ENCODE data around the gene CXCR3. TPM values are rescaled to one million over a fixed set of nuclear protein-coding genes. Genes with fewer than 3 reads are reported as not detected.

Gene CXCR3
- total RNA-seq, 2 experiments from 2014 or later = 19.5 to 22.0 TPM

DNA sequence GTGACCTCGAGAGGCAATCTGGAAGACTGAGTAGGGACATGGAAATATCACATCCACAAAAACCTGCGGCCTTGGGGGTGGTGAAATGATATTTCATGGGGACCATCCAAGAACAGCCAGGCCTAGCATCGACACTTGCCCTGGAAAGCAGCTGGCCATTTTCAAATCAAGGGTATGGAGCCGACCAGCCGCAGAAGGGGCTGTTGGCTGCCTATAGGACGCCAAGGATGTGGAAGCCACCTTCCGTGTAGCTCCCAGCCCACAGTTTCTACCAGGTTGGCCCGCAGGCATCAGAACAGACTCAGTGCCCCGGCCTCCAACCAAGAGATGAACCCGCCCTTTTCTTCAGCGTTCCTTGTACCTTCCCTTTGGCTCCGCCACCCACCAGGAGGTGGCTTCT, 43.6 kb upstream of the CXCR3 start:
- no peak for ATAC-seq (ENCODE audit: poor library complexity)
- intact Hi-C loops (cut with DNase I, micrococcal nuclease) = no loop called here
- no peak overlapping the region for H3K27ac ChIP-seq (ENCODE audit: low read depth in 1 of 2, low read length in 2 of 2)
- Mint-ChIP-seq H3K4me1 (ENCODE audit: low read depth) (peaks cover 16% of the 10 kb centered on the region), H3K36me3 (ENCODE audit: low read depth) (no peaks in the 10 kb centered on the region), H3K9me3 (no peaks in the 10 kb centered on the region), H3K27ac (no peak overlapping the region), H3K27me3 (no peaks in the 10 kb centered on the region), H3K4me3 (no peak overlapping the region)
- H3K4me3 ChIP-seq (ENCODE audit: low read length) = no peak overlapping the region
- CTCF ChIA-PET = no interaction called here
- H3K9me3 ChIP-seq (ENCODE audit: control insufficient read depth in 1 of 2, insufficient read depth in 1 of 2, low read length in 2 of 2) = no peaks in the 10 kb centered on the region
- H3K36me3 ChIP-seq (ENCODE audit: insufficient read depth, low read length) = no peaks in the 10 kb centered on the region
- no peaks in the 10 kb centered on the region for H3K27me3 ChIP-seq (ENCODE audit: control insufficient read depth in 1 of 2, insufficient read depth in 2 of 2, low read length in 2 of 2)
- TF ChIP-seq CTCF (IDR thresholded peaks at IDR 0.05) = no peak
- POLR2A ChIA-PET = no interaction called here
- DNase-seq = no peak
- H3K4me1 ChIP-seq (ENCODE audit: insufficient read depth, low read length) = peaks cover 21% of the 10 kb centered on the region

GRCh38 chrX:71660562-71661416, 42.5 kb upstream of the CXCR3 start:
- Mint-ChIP-seq H3K27me3 (no peaks in the 10 kb centered on the region), H3K9me3 (no peaks in the 10 kb centered on the region), H3K4me1 (ENCODE audit: low read depth) (peaks cover 16% of the 10 kb centered on the region), H3K36me3 (ENCODE audit: low read depth) (no peaks in the 10 kb centered on the region), H3K27ac (no peak overlapping the region), H3K4me3 (no peak overlapping the region)
- intact Hi-C loops (cut with DNase I, micrococcal nuclease) = no loop called here
- no peaks in the 10 kb centered on the region for H3K27me3 ChIP-seq (ENCODE audit: control insufficient read depth in 1 of 2, insufficient read depth in 2 of 2, low read length in 2 of 2)
- no peak for TF ChIP-seq CTCF (IDR thresholded peaks at IDR 0.05)
- ChIA-PET CTCF (no interaction called here), POLR2A (no interaction called here)
- H3K4me3 ChIP-seq (ENCODE audit: low read length) = no peak overlapping the region
- peaks cover 21% of the 10 kb centered on the region for H3K4me1 ChIP-seq (ENCODE audit: insufficient read depth, low read length)
- H3K36me3 ChIP-seq (ENCODE audit: insufficient read depth, low read length) = no peaks in the 10 kb centered on the region
- H3K9me3 ChIP-seq (ENCODE audit: control insufficient read depth in 1 of 2, insufficient read depth in 1 of 2, low read length in 2 of 2) = no peaks in the 10 kb centered on the region
- ATAC-seq (ENCODE audit: poor library complexity) = no peak
- DNase-seq = no peak
- no peak overlapping the region for H3K27ac ChIP-seq (ENCODE audit: low read depth in 1 of 2, low read length in 2 of 2)

- Mint-ChIP-seq H3K4me1 (ENCODE audit: low read depth) (peaks cover 16% of the 10 kb centered on the region), H3K27ac (no peak overlapping the region), H3K36me3 (ENCODE audit: low read depth) (no peaks in the 10 kb centered on the region), H3K27me3 (no peaks in the 10 kb centered on the region), H3K4me3 (no peak overlapping the region), H3K9me3 (no peaks in the 10 kb centered on the region)
- POLR2A ChIA-PET = no interaction called here
- H3K27ac ChIP-seq (ENCODE audit: low read depth in 1 of 2, low read length in 2 of 2) = no peak overlapping the region
- H3K4me1 ChIP-seq (ENCODE audit: insufficient read depth, low read length) = peaks cover 21% of the 10 kb centered on the region
- intact Hi-C loops (cut with DNase I, micrococcal nuclease) = no loop called here
- ATAC-seq (ENCODE audit: poor library complexity) = no peak
- CTCF ChIA-PET = no interaction called here
- no peaks in the 10 kb centered on the region for H3K9me3 ChIP-seq (ENCODE audit: control insufficient read depth in 1 of 2, insufficient read depth in 1 of 2, low read length in 2 of 2)
- H3K27me3 ChIP-seq (ENCODE audit: control insufficient read depth in 1 of 2, insufficient read depth in 2 of 2, low read length in 2 of 2) = no peaks in the 10 kb centered on the region
- DNase-seq = no peak
- no peak overlapping the region for H3K4me3 ChIP-seq (ENCODE audit: low read length)
- no peak for TF ChIP-seq CTCF (IDR thresholded peaks at IDR 0.05)
- no peaks in the 10 kb centered on the region for H3K36me3 ChIP-seq (ENCODE audit: insufficient read depth, low read length)
These were observed 41.6 kb upstream of the CXCR3 start for GRCh38 chrX:71659959-71660358.
